Peyer's patch (tissue), 4 donors: ENCODE measurements around the gene CHST8. TPM values are rescaled to one million over a fixed set of nuclear protein-coding genes. Genes with fewer than 3 reads are reported as not detected.

ENCODE experiments used
- DNase-seq, 3 donors: peaks; one replicate each; pipeline ENCODE4 v3.0.0-alpha.2; 2017 to 2019
- H3K27ac ChIP-seq, 4 donors: fragments of 200-600 bp; sonication (generic); one replicate each; pipeline ENCODE4 v1.5.1; 2016 to 2019
- H3K27me3 ChIP-seq, 2 donors: fragments of 200-600 bp; sonication (generic); one replicate each; pipeline ENCODE4 v1.5.1; 2019
- H3K36me3 ChIP-seq, 3 donors: fragments of 200-600 bp; sonication (generic); one replicate each; pipeline ENCODE4 v1.5.1; 2016 to 2019
- H3K4me1 ChIP-seq, 4 donors: fragments of 200-600 bp; sonication (generic); one replicate each; pipeline ENCODE4 v1.5.1; 2016 to 2019
- H3K4me3 ChIP-seq, 4 donors: fragments of 200-600 bp; sonication (generic); 1 replicate in 3 of 4; 2 replicates in 1 of 4; pipeline ENCODE4 v1.5.1; 2016 to 2019; ENCODE audit warnings: mild to moderate bottlenecking in 1 of 4
- H3K9me3 ChIP-seq, 4 donors: fragments of 200-600 bp; sonication (generic); one replicate each; pipeline ENCODE4 v1.5.1; 2016 to 2019; ENCODE audit warnings: mild to moderate bottlenecking in 1 of 4
- CTCF ChIP-seq, 6 experiments: fragments of 450-650 bp in 4 of 6; fragments of 200-600 bp in 2 of 6; sonication (generic) in 1 of 6; IDR thresholded peaks; one replicate each; pipeline ENCODE4 v1.5.1; 2017 to 2019; ENCODE audit warnings: antibody characterized with exemption in 6 of 6, mild to moderate bottlenecking in 3 of 6, moderate library complexity in 1 of 6
- POLR2A ChIP-seq, 2 donors: fragments of 450-650 bp; IDR thresholded peaks; one replicate each; pipeline ENCODE4 v1.5.1; 2017; ENCODE audit warnings: antibody characterized with exemption in 2 of 2, mild to moderate bottlenecking in 2 of 2, moderate library complexity in 2 of 2
- total RNA-seq, 4 donors: library from RNA; depleted of rRNA; stranded (reverse); fragments of >200 nt; gene quantifications; one replicate each; pipeline ENCODE4 v1.1.0, GENCODE V29; 2016

CHST8 gene
- total RNA-seq, 4 donors from 2014 or later: 0.54 to 1.8 TPM; not detected in 2

- H3K4me1 ChIP-seq: no peaks in the 10 kb centered on the region
- no peaks in the 10 kb centered on the region for H3K27me3 ChIP-seq
- TF ChIP-seq POLR2A (IDR thresholded peaks at IDR 0.05): no peak
- TF ChIP-seq CTCF (IDR thresholded peaks at IDR 0.05): no peak
- no peak overlapping the region for H3K27ac ChIP-seq
- no peaks in the 10 kb centered on the region for H3K9me3 ChIP-seq
- no peak for DNase-seq
- H3K4me3 ChIP-seq: no peak overlapping the region
- no peaks in the 10 kb centered on the region for H3K36me3 ChIP-seq
Observed at GRCh38 chr19:33714149-33714548, 92.4 kb downstream of the CHST8 start.

GRCh38 chr19:33715462-33715861, 93.7 kb downstream of the CHST8 start:
- H3K4me3 ChIP-seq: no peak overlapping the region
- DNase-seq: no peak
- H3K36me3 ChIP-seq: no peaks in the 10 kb centered on the region
- no peaks in the 10 kb centered on the region for H3K4me1 ChIP-seq
- no peaks in the 10 kb centered on the region for H3K27me3 ChIP-seq
- H3K27ac ChIP-seq: no peak overlapping the region
- no peaks in the 10 kb centered on the region for H3K9me3 ChIP-seq
- TF ChIP-seq POLR2A (IDR thresholded peaks at IDR 0.05) (no peak), CTCF (IDR thresholded peaks at IDR 0.05) (no peak)

GRCh38 chr19:33717878-33718277, 96.1 kb downstream of the CHST8 start:
- DNase-seq: no peak
- Histone ChIP-seq H3K4me1 (no peaks in the 10 kb centered on the region), H3K4me3 (no peak overlapping the region), H3K27me3 (no peaks in the 10 kb centered on the region), H3K36me3 (no peaks in the 10 kb centered on the region), H3K9me3 (no peaks in the 10 kb centered on the region), H3K27ac (no peak overlapping the region)
- TF ChIP-seq CTCF (IDR thresholded peaks at IDR 0.05) (no peak), POLR2A (IDR thresholded peaks at IDR 0.05) (no peak)

- H3K4me1 ChIP-seq: no peaks in the 10 kb centered on the region
- H3K4me3 ChIP-seq: no peak overlapping the region
- TF ChIP-seq POLR2A (IDR thresholded peaks at IDR 0.05): no peak
- TF ChIP-seq CTCF (IDR thresholded peaks at IDR 0.05): no peak
- H3K27ac ChIP-seq: no peak overlapping the region
- no peaks in the 10 kb centered on the region for H3K27me3 ChIP-seq
- H3K9me3 ChIP-seq: no peaks in the 10 kb centered on the region
- peak in 1 of 3 donors; percentile 22 for DNase-seq
- H3K36me3 ChIP-seq: no peaks in the 10 kb centered on the region
Observed at GRCh38 chr19:33718651-33719254, 97.0 kb downstream of the CHST8 start.

- Histone ChIP-seq H3K36me3 (no peaks in the 10 kb centered on the region), H3K27me3 (no peaks in the 10 kb centered on the region), H3K9me3 (no peaks in the 10 kb centered on the region), H3K27ac (no peak overlapping the region), H3K4me1 (no peaks in the 10 kb centered on the region), H3K4me3 (no peak overlapping the region)
- DNase-seq: peak in 1 of 3 donors; percentile 26
- TF ChIP-seq CTCF (IDR thresholded peaks at IDR 0.05): no peak
- no peak for TF ChIP-seq POLR2A (IDR thresholded peaks at IDR 0.05)
Observed at GRCh38 chr19:33719366-33720154, 97.8 kb downstream of the CHST8 start.
